ENCODE results near the gene DMRT1. TPM values are rescaled to one million over a fixed set of nuclear protein-coding genes. Genes with fewer than 3 reads are reported as not detected.

DMRT1 gene
- total RNA-seq, 1 experiment from 2014 or later = not detected

- POLR2A ChIA-PET (ENCODE audit: low non-redundant PET) = no interaction called here
- intact Hi-C loops (cut with micrococcal nuclease; ENCODE audit: unreplicated experiment) = loop anchor here (2.0 kb wide), 1 partner anchor 622 kb away; no protein-coding TSS in a partner anchor
Observed at GRCh38 chr9:1009101-1009707, 167.7 kb downstream of the DMRT1 start.

DNA sequence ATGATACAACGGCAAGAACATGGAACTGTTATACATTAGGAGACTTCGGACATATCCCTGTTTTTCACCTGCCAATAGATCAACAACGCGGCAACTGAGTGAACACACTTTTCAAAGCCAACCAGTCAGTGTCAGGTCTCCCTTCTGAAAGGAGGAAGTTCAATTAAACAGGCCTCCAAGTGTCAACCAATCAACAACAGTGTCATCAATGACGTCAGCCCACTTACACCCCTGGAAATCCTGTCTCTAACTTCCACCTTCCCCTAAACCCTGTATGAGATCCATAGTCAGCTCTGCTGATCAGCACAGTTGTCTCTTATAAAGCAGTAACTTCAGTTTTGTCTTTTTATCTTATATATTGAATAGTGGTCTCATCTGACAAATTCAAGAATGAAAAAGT, 171.5 kb downstream of the DMRT1 start:
- peaks cover 16% of the 10 kb centered on the region for H3K27me3 ChIP-seq (replicated peaks; ENCODE audit: insufficient read depth, low read depth, low read length, poor library complexity)
- H3K4me3 ChIP-seq (ENCODE audit: low read depth, low read length, poor library complexity, severe bottlenecking) = no peak overlapping the region
- intact Hi-C loops (cut with micrococcal nuclease; ENCODE audit: unreplicated experiment) = no loop called here
- CTCF ChIA-PET = no interaction called here
- H3K27ac ChIP-seq (ENCODE audit: low read depth, low read length, poor library complexity, severe bottlenecking) = no peak overlapping the region
- DNase-seq (ENCODE audit: low spot score) = no peak
- no peaks in the 10 kb centered on the region for H3K4me1 ChIP-seq (ENCODE audit: insufficient read depth, low read length, poor library complexity, severe bottlenecking)
- no peaks in the 10 kb centered on the region for H3K36me3 ChIP-seq (ENCODE audit: insufficient read depth, low read length, poor library complexity, severe bottlenecking)
- POLR2A ChIA-PET (ENCODE audit: low non-redundant PET) = no interaction called here
- no peaks in the 10 kb centered on the region for H3K9me3 ChIP-seq (ENCODE audit: low read depth, low read length, poor library complexity, severe bottlenecking)
- TF ChIP-seq EZH2 (IDR thresholded peaks at IDR 0.05; ENCODE audit: borderline replicate concordance, low read depth, low read length, poor library complexity, severe bottlenecking) = no peak
- TF ChIP-seq, protein P1, sequence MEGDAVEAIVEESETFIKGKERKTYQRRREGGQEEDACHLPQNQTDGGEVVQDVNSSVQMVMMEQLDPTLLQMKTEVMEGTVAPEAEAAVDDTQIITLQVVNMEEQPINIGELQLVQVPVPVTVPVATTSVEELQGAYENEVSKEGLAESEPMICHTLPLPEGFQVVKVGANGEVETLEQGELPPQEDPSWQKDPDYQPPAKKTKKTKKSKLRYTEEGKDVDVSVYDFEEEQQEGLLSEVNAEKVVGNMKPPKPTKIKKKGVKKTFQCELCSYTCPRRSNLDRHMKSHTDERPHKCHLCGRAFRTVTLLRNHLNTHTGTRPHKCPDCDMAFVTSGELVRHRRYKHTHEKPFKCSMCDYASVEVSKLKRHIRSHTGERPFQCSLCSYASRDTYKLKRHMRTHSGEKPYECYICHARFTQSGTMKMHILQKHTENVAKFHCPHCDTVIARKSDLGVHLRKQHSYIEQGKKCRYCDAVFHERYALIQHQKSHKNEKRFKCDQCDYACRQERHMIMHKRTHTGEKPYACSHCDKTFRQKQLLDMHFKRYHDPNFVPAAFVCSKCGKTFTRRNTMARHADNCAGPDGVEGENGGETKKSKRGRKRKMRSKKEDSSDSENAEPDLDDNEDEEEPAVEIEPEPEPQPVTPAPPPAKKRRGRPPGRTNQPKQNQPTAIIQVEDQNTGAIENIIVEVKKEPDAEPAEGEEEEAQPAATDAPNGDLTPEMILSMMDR (conservative IDR thresholded peaks at IDR 0.05; ENCODE audit: low read depth, low read length) = no peak
- no TSS peak for BruUV-seq (replicated peaks)

More at GRCh38 chr9:1009101-1009707, 167.7 kb downstream of the DMRT1 start:
- peak; percentile 82 for DNase-seq (ENCODE audit: low spot score)
- no peak overlapping the region for H3K27ac ChIP-seq (ENCODE audit: low read depth, low read length, poor library complexity, severe bottlenecking)
- no peaks in the 10 kb centered on the region for H3K36me3 ChIP-seq (ENCODE audit: insufficient read depth, low read length, poor library complexity, severe bottlenecking)
- no TSS peak for BruUV-seq (replicated peaks)
- CTCF ChIA-PET = interaction anchor here (0.6 kb wide), 1 partner anchor 94 kb away, joined by 3 read pairs; no protein-coding TSS in a partner anchor
- no peak overlapping the region for H3K4me3 ChIP-seq (ENCODE audit: low read depth, low read length, poor library complexity, severe bottlenecking)
- peaks cover 7% of the 10 kb centered on the region for H3K27me3 ChIP-seq (replicated peaks; ENCODE audit: insufficient read depth, low read depth, low read length, poor library complexity)
- H3K4me1 ChIP-seq (ENCODE audit: insufficient read depth, low read length, poor library complexity, severe bottlenecking) = no peaks in the 10 kb centered on the region
- TF ChIP-seq, protein P1 (conservative IDR thresholded peaks at IDR 0.05; ENCODE audit: low read depth, low read length) = peak; percentile 92
- no peak for TF ChIP-seq EZH2 (IDR thresholded peaks at IDR 0.05; ENCODE audit: borderline replicate concordance, low read depth, low read length, poor library complexity, severe bottlenecking)
- no peaks in the 10 kb centered on the region for H3K9me3 ChIP-seq (ENCODE audit: low read depth, low read length, poor library complexity, severe bottlenecking)

- Histone ChIP-seq H3K27ac (ENCODE audit: low read depth, low read length, poor library complexity, severe bottlenecking) (no peak overlapping the region), H3K36me3 (ENCODE audit: insufficient read depth, low read length, poor library complexity, severe bottlenecking) (no peaks in the 10 kb centered on the region), H3K9me3 (ENCODE audit: low read depth, low read length, poor library complexity, severe bottlenecking) (no peaks in the 10 kb centered on the region), H3K4me3 (ENCODE audit: low read depth, low read length, poor library complexity, severe bottlenecking) (no peak overlapping the region), H3K27me3 (replicated peaks; ENCODE audit: insufficient read depth, low read depth, low read length, poor library complexity) (peaks cover 20% of the 10 kb centered on the region), H3K4me1 (ENCODE audit: insufficient read depth, low read length, poor library complexity, severe bottlenecking) (no peaks in the 10 kb centered on the region)
- no peak for DNase-seq (ENCODE audit: low spot score)
- intact Hi-C loops (cut with micrococcal nuclease; ENCODE audit: unreplicated experiment) = no loop called here
- no TSS peak for BruUV-seq (replicated peaks)
- ChIA-PET CTCF (no interaction called here), POLR2A (ENCODE audit: low non-redundant PET) (no interaction called here)
- TF ChIP-seq, protein P1 (conservative IDR thresholded peaks at IDR 0.05; ENCODE audit: low read depth, low read length) = no peak
- TF ChIP-seq EZH2 (IDR thresholded peaks at IDR 0.05; ENCODE audit: borderline replicate concordance, low read depth, low read length, poor library complexity, severe bottlenecking) = no peak
Observed at GRCh38 chr9:1014225-1014624, 172.7 kb downstream of the DMRT1 start.

Measured in A673 (cell line).